GM13977 (cell line): Measurements from ENCODE around the gene PCMT1.
"Not testable (repeated sequence)": the region's sequence is repeated elsewhere in the genome, so short reads cannot be mapped to it uniquely, and the experiment has no call there.

ENCODE experiments used
- DNase-seq: peaks from one replicate; pipeline ENCODE4 v3.0.0; 2012; ENCODE audit warnings: low spot score
- CTCF ChIP-seq: IDR thresholded peaks from 2 replicates; pipeline ENCODE4 v1.5.1; 2012; ENCODE audit warnings: mild to moderate bottlenecking, control low read depth; ENCODE audit not compliant: insufficient read depth; ENCODE audit errors: extremely low read depth, missing control alignments
- in situ Hi-C: fragments of 300-500 bp; cut with MboI; formaldehyde crosslinking; loops from one replicate; pipeline ENCODE4 v1.12.0; 2022; ENCODE audit warnings: low sequenced_read_pairs, low pct_unique_long_range_greater_than_20kb, mixed read lengths, inconsistent platforms; ENCODE audit not compliant: unreplicated experiment

PCMT1 gene

GRCh38 chr6:149750136-149750609 is 632 bp downstream of the PCMT1 start:
- in situ Hi-C loops = no loop called here
- DNase-seq = peak; percentile 69
- TF ChIP-seq CTCF = no peak

DNA sequence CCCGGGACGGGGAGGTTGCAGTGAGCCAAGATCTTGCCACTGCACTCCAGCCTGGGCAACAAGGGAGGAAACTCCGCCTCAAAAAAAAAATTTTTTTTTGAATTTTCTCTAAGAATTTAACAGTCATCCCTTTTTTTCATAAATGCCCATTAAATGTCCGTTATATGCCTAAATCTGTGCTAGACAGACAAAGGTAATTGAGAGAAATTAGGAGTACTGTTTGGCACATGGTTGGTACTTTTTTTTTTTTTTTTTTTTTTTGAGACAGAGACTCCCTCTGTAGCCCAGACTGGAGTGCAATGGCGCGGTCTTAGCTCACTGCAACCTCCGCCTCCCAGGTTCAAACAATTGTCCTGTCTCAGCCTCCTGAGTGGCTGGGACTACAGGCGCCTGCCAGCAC is 1.7 kb downstream of the PCMT1 start:
- no peak for TF ChIP-seq CTCF
- no peak for DNase-seq
- in situ Hi-C loops = no loop called here

DNA sequence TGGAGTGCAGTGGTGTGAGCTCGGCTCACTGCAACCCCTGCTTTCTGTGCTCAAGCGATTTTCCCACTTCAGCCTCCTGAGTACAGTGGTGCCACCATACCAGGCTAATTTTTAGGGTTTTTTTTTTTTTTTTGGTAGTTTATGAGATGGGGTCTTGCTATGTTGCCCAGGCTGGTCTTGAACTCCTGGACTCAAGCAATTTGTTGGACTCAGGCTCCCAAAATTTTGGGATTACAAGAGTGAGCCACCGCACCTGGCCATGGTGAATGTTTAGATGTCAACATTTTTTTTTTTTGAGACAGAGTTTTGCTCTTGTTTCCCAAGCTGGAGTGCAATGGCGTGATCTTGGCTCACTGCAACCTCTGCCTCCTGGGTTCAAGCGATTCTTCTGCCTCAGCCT is 2.4 kb downstream of the PCMT1 start:
- DNase-seq, in situ Hi-C loops: not testable (repeated sequence)

DNA sequence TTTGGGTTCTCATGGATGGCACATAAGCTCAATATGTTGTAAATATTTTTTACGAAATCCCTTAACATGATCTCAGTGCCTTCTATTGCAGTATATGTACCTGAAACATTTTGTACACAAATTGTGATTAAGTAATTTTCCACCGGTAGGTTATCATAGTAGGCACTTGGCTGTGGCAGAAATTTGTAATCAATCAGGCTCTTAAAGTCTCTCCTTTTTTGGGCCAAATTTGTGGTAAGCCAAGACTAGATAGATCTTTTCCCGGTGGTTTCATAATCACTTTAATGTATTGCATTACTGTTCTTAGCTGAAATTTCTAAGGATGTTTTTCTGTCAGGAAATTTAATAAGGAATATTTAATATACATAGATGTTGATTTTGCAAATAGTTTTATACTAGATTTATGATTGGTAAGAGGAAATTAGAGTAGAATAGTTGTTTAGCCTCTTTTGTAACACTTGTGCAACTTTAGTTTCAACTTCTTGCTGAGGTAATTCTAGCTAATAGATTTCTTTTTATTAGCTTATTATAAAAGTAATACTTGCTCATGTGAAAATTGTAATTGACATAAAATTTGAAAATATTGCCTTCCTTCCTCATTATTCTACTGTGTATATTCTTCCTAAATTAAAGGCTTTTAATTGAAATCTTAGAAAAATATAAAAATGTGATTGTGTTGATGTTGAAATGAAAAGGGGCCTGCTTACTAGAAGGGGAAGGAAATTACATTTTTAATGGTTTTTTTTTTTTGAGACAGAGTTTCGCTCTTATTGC is 3.2 kb downstream of the PCMT1 start:
- TF ChIP-seq CTCF = no peak
- no peak for DNase-seq
- in situ Hi-C loops = no loop called here

DNA sequence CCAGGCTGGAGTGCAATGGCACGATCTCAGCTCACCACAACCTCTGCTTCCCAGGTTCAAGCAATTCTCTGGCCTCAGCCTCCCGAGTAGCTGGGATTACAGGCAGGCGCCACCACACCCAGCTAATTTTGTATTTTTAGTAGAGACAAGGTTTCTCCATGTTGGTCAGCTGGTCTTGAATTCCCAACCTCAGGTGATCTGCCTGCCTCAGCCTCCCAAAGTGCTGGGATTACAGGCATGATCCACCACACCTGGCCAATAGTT is 3.8 kb downstream of the PCMT1 start:
- DNase-seq, in situ Hi-C loops: not testable (repeated sequence)

DNA sequence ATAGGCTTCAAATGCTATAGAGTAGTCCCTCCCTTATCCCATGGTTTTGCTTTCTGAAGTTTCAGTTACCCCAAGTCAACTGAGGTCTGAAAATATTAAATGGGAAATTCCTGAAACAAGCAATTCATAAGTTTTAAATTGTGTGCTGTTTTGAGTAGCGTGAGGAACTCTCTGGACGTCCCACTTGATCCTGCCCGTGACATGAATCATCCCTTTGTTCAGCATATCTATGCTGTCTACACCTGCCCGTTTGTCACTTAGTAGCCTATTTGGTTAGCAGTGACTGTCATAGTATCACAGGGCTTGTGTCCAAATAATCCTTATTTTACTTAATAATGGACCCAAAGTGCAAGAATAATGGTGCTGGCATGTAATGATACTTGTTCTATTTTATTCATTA is 5.0 kb downstream of the PCMT1 start:
- DNase-seq = no peak
- in situ Hi-C loops = no loop called here
- no peak for TF ChIP-seq CTCF

GRCh38 chr6:149755300-149756260 is 6.0 kb downstream of the PCMT1 start:
- TF ChIP-seq CTCF = no peak
- in situ Hi-C loops = no loop called here
- peak; percentile 26 for DNase-seq
